KMS-11 (cell line): Measurements from ENCODE around the gene UBIAD1.

ENCODE experiments used
- H2AFZ ChIP-seq: fragments of 200-600 bp; sonication (generic); 2 replicates; pipeline ENCODE4 v1.6.1; 2016; ENCODE audit warnings: antibody characterized with exemption, mixed run types, low read depth
- H3K27ac ChIP-seq: fragments of 200-600 bp; sonication (generic); 2 replicates; pipeline ENCODE4 v1.6.1; 2016; ENCODE audit warnings: mild to moderate bottlenecking, mixed run types
- H3K27me3 ChIP-seq: fragments of 200-600 bp; sonication (generic); 2 replicates; pipeline ENCODE4 v1.6.1; 2017; ENCODE audit warnings: mild to moderate bottlenecking, low read depth, mixed run types, moderate library complexity; ENCODE audit not compliant: insufficient read depth
- H3K36me3 ChIP-seq: fragments of 200-600 bp; sonication (generic); 2 replicates; pipeline ENCODE4 v1.6.1; 2017; ENCODE audit warnings: mild to moderate bottlenecking, mixed run types; ENCODE audit not compliant: insufficient read depth
- H3K4me1 ChIP-seq: fragments of 200-600 bp; sonication (generic); 2 replicates; pipeline ENCODE4 v1.6.1; 2016; ENCODE audit warnings: mild to moderate bottlenecking, low read depth, mixed run types; ENCODE audit not compliant: poor library complexity, severe bottlenecking
- H3K4me2 ChIP-seq: fragments of 200-600 bp; sonication (generic); 2 replicates; pipeline ENCODE4 v1.7.0; 2016; ENCODE audit warnings: mild to moderate bottlenecking, mixed run types
- H3K4me3 ChIP-seq: fragments of 200-600 bp; sonication (generic); IDR thresholded peaks from 2 replicates; pipeline ENCODE4 v1.6.1; 2017; ENCODE audit warnings: low read depth, low read length, mixed read lengths; ENCODE audit not compliant: insufficient read depth
- H3K79me2 ChIP-seq: fragments of 200-600 bp; sonication (generic); 2 replicates; pipeline ENCODE4 v1.6.1; 2016; ENCODE audit warnings: low read depth, mixed run types; ENCODE audit not compliant: insufficient read depth
- H3K9ac ChIP-seq: fragments of 200-600 bp; sonication (generic); 2 replicates; pipeline ENCODE4 v1.6.1; 2016; ENCODE audit warnings: mild to moderate bottlenecking, mixed run types
- H4K20me1 ChIP-seq: fragments of 200-600 bp; sonication (generic); 2 replicates; pipeline ENCODE4 v1.6.1; 2016; ENCODE audit warnings: mild to moderate bottlenecking, mixed run types; ENCODE audit not compliant: insufficient read depth
- CTCF ChIP-seq: fragments of 200-600 bp; sonication (generic); conservative IDR thresholded peaks from 2 replicates; pipeline ENCODE4 v1.6.1; 2017; ENCODE audit warnings: low read depth, mild to moderate bottlenecking, antibody characterized with exemption, low read length, moderate library complexity, mixed read lengths

UBIAD1 gene

GRCh38 chr1:11237356-11237755, 35.6 kb upstream of the UBIAD1 start:
- Histone ChIP-seq H3K4me3 (no peak overlapping the region), H3K4me1 (no peaks in the 10 kb centered on the region), H3K27me3 (no peaks in the 10 kb centered on the region), H3K36me3 (peaks cover 10% of the 10 kb centered on the region; the same call in 1 of the 2 replicates), H3K27ac (no peak overlapping the region), H2AFZ (no peak overlapping the region), H3K4me2 (no peak overlapping the region), H4K20me1 (no peaks in the 10 kb centered on the region), H3K9ac (no peak overlapping the region), H3K79me2 (no peaks in the 10 kb centered on the region)
- TF ChIP-seq CTCF, result no peak

- Histone ChIP-seq H3K4me1 (no peaks in the 10 kb centered on the region), H3K27ac (no peak overlapping the region), H3K4me2 (no peak overlapping the region), H4K20me1 (no peaks in the 10 kb centered on the region), H2AFZ (no peak overlapping the region), H3K4me3 (no peak overlapping the region), H3K9ac (no peak overlapping the region), H3K27me3 (no peaks in the 10 kb centered on the region), H3K36me3 (peaks cover 8% of the 10 kb centered on the region; the same call in 1 of the 2 replicates), H3K79me2 (no peaks in the 10 kb centered on the region)
- no peak for TF ChIP-seq CTCF
Measured at GRCh38 chr1:11238311-11238710, 34.7 kb upstream of the UBIAD1 start.

- no peak overlapping the region for H3K4me3 ChIP-seq
- no peak for TF ChIP-seq CTCF
- H3K4me1 ChIP-seq, result peaks cover 9% of the 10 kb centered on the region
- H4K20me1 ChIP-seq, result no peaks in the 10 kb centered on the region
- H3K4me2 ChIP-seq, result no peak overlapping the region
- no peak overlapping the region for H3K27ac ChIP-seq
- H2AFZ ChIP-seq, result no peak overlapping the region
- H3K27me3 ChIP-seq, result no peaks in the 10 kb centered on the region
- H3K36me3 ChIP-seq, result peaks cover 3% of the 10 kb centered on the region; the same call in 1 of the 2 replicates
- H3K79me2 ChIP-seq, result no peaks in the 10 kb centered on the region
- H3K9ac ChIP-seq, result no peak overlapping the region
Measured at GRCh38 chr1:11245248-11245647, 27.8 kb upstream of the UBIAD1 start.

GRCh38 chr1:11245904-11246719, 26.9 kb upstream of the UBIAD1 start:
- TF ChIP-seq CTCF, result no peak
- Histone ChIP-seq H3K4me1 (peaks cover 9% of the 10 kb centered on the region), H3K79me2 (no peaks in the 10 kb centered on the region), H3K36me3 (peaks cover 3% of the 10 kb centered on the region; the same call in 1 of the 2 replicates), H3K4me3 (no peak overlapping the region), H3K9ac (no peak overlapping the region), H3K4me2 (no peak overlapping the region), H4K20me1 (no peaks in the 10 kb centered on the region), H2AFZ (no peak overlapping the region), H3K27me3 (no peaks in the 10 kb centered on the region), H3K27ac (no peak overlapping the region)
